CD4-positive, alpha-beta T cell treated with Interferon alpha-2 for 1 hour (primary cell): Measurements from ENCODE around the gene TRAPPC2L.
"Not testable (repeated sequence)": the region's sequence is repeated elsewhere in the genome, so short reads cannot be mapped to it uniquely, and the experiment has no call there.

Source experiments
- DNase-seq, 2 donors: peaks; one replicate each; pipeline ENCODE4 v3.0.0-alpha.2; 2020 to 2022

TRAPPC2L gene

DNA sequence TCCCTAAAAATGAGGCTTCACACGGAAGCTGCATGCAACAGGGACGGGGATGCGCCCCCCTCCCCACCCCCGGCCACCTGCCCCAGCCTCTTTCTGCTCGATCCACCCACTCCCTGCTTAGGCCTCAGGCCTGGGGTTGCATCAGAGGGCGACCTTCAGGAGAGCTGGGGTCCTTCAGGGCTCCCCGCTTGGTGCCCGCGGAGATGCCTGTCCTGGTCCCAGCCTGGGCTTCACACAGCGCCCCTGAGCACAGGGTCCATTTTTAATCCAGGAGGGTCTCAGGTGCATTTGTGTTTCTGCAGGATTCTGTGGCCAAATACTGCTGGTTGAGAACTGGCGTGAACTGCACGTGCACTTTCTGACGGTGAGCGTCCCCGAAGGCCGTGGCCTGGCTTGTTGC is 37.8 kb upstream of the TRAPPC2L start:
- DNase-seq = no peak

DNA sequence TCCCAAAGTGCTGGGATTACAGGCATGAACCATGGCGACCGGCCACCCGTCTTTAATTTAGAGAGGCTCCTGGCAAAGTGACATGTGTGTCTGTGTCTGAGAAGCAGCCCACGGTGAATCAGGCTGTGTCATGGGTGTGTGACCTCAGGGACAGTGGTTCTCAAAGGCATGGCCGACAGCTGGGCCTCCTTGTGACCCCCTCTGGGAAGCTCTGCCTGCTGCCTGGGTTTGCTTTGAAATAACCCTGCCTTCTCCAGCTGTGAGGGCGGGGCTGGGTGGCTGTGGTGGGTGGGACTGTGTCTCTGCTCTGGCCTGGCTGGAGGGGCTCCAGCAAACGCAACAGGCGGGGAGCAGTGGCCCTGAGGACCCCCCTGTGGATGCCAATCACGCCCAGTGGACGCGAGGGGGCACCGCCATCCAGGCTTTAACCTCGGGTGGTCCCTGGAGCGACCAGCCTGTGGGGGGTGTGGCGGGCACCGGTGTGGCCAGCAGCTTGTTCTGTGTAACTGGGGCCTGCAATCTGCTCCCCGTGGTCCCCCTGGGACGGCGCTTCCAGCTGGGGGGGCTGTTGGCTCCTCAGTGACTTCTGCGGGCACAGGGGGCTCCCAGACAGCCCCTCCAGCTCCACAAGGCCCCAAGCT is 36.4 kb upstream of the TRAPPC2L start:
- no peak for DNase-seq

DNA sequence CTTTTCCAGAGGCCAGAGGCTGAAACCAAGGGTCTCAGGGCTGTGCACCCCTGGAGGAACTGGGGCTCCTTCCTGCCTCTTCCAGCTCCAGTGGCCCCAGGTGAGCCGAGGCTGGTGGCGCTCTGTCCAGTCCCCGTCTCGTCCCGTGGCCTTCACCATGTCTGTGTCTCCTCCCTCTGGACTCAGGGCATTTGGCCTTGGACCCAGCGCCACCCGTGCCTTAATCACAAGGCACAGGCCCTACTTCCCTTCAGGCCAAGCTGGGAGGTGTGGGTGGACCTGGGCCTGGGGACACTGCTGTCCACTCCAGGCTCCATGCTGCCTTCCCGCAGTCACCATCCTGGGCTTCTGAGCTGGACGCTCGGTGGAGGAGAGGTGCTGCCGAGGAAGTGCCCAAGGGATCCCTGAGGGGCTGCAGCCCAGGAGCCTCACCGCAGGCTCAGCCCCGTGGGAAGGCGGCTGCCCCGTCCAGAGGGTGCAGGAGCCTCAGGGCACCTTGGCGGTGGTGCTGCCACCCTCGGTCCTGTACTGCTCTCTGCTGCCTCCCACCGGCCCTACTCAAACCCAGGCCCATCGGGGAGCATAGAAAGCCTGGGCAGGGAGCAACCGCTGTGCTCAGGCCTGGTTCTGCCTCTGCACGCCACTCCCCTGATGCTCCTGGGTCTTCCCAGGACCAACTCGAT is 35.6 kb upstream of the TRAPPC2L start:
- no peak for DNase-seq

DNA sequence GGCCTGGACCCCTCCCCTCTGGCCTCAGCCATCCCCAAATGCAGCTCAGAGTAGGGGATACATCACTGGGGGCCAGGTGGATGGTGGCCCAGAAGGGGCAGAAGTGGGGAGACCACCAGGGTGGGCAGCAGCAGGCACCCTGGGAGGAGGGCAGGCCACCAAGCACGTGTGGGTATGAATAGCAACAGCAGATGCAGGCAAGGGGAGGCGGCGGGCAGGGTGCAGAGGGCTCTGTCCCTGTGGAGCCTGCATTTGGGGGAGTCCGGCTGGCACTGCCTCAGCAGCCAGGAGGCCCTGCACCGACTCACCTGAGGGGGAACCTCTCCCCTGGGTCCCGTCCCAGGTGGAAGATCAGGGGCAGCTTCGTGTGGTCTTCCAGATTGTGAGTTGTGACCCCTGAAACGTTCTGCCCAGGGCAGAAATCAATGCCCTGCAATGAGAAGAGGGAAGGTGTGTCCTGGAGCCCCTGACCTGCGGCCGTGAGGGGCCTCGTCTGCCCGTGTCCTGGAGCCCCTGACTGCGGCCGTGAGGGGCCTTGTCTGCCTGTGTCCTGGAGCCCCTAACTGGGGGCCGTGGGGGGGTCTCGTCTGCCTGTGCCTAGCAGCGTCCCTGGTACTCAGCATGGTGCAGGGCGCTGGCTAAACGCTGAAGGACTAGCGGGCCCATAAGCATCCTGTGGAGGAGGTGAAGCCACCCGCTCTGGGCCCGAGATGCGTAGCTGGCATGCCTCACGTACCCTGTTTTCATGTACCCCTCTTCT is 34.5 kb upstream of the TRAPPC2L start:
- DNase-seq = no peak

DNA sequence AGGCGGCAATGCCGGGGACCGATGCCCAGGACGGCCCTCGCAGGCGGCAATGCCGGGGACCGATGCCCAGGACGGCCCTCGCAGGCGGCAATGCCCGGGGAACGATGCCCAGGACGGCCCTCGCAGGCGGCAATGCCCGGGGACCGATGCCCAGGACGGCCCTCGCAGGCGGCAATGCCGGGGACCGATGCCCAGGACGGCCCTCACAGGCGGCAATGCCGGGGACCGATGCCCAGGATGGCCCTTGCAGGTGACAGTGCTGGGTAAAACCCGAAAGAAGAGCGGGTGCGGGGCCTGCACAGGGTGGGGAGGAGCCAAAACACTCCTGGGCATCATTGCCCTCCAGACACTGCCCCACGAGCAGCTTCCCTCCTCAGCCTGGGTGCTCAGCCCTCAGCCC is 33.3 kb upstream of the TRAPPC2L start:
- not testable (repeated sequence) for DNase-seq

DNA sequence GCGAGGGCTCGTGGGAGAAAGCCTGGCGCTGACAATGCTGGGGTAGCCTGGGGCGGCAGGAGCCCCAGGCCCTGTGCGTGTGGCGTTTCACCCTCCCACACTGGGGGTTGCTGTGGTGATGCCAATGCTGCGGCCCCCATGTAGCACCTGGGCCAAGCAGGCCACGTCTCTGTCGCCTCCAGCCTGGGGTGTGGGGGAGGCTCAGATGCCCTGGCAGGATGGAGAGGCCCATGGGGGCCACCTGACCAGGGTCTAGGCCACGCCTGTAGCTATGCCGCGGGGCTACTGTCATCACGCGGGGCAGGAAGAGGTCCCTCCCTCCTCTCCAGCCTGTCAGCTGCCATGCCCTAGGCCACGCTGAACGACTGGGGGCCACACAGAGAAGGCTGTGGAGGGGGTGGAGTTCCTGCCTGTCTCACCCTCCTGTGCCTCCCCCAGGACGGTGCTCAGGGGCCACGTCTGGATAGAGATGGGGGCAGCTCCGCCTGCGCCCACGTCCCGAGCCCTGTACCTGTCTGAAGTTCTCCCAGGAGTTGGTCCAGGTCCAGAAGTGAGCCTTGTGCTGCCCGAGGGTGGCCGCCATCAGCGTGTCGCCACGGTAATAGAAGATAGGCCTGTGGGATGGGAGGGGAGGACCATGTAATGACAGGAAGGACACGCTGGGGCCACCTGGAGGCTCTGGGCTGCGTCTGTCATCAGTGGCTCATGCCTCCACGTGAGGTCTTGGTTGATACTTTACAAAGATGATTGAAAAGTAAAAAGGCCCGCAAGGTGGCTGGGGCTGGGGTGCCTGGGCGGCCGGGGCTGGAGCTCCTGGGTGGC is 32.5 kb upstream of the TRAPPC2L start:
- no peak for DNase-seq

DNA sequence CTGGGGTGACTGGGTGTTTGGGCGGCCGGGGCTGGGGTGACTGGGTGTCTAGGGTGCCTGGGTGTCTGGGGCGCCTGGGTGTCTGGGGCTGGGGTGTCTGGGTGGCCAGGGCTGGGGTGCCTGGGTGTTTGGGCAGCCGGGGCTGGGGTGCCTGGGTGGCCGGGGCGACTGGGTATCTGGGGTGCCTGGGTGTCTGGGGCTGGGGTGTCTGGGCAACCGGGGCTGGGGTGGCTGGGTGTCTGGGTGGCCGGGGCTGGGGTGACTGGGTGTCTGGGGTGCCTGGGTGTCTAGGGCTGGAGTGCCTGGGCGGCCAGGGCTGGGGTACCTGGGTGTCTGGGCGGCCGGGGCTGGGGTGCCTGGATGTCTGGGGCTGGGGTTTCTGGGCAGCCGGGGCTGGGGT is 31.8 kb upstream of the TRAPPC2L start:
- no peak for DNase-seq

DNA sequence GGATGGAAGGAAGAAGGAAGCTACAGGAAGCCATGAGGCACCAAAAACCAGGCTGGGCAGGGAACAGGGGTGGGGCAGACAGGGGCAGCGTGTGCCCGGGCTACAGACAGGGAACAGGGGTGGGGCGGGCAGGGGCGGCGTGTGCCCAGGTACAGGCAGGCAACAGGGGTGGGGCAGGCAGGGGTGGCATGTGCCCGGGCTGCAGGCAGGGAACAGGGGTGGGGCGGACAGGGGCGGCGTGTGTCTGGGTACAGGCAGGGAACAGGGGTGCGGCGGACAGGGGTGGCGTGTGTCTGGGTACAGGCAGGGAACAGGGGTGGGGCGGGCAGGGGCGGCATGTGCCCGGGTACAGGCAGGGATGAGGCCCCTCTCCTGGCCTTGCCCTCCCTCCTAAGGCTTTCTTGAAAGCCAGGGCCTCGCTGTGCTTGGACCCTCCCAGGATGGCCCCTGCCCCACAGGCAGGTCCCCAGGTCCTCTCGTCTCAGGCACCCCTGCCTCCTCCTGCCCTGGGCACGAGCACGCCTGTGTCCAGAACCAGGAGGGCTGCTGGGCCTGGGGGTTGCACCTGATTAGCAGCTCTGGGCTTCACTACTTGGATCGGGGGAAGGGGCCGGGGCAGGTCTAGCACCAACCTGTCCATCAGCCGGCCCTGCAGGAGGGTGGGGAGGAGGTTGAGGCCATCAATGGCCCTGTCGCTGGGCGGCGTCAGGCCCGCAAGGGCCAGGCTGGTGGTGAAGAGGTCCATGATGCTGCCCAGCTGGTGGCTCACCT is 30.7 kb upstream of the TRAPPC2L start:
- no peak for DNase-seq

DNA sequence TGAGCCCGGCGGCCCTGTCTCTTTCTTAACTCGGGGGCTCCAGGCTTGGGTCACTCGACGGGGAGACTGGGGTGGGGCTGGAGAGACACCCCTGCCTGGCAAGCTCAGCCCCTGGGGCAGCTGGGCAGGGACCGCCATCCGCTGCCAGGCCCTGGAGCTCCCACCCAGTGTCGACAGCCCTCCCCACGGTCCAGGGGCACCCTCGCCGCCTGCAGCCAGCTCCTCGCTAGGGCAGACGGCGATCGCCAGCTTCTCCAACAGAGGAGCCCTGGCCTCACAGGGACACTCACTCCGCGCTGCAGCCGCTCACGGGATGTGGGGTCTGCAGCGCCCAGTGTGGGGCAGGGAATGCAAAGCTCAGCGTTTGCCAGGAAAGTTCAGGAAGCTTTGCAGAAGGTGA is 29.2 kb upstream of the TRAPPC2L start:
- no peak for DNase-seq

DNA sequence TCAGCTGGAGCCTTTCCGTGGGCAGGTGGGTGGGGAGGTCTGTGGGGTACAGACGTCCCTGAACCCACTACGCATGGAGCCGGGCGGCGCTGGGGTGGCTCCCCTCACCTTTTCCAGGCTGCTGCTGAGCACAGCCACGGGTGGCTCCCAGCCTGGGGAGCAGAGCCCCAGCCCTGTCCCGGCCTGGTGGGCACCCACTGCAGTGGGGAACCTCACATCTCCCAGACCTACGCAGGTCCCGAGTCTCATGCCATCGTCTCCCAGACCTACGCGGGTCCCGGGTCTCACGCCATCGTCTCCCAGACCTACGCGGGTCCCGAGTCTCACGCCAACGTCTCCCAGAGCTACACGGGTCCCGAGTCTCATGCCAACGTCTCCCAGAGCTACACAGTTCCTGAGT is 28.2 kb upstream of the TRAPPC2L start:
- DNase-seq = no peak

DNA sequence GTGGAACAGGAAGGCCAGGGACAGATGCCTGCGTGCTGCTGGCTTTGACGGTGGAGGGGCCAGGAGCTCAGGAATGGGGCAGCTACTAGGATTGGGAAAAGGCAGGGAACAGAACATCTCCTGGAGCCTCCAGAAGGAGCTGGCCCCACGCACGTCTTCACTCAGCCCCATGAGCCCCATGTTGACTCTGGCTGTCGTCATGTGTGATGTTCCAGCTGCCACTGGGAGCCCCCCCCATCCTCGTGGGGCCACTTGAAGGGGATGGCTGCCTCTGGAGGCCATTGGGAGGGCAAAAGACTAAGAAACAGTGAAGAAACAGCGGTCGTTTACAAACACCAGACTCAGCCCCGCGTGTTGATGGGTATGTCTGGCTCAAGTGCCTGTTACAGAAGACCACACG is 26.7 kb upstream of the TRAPPC2L start:
- DNase-seq = no peak

DNA sequence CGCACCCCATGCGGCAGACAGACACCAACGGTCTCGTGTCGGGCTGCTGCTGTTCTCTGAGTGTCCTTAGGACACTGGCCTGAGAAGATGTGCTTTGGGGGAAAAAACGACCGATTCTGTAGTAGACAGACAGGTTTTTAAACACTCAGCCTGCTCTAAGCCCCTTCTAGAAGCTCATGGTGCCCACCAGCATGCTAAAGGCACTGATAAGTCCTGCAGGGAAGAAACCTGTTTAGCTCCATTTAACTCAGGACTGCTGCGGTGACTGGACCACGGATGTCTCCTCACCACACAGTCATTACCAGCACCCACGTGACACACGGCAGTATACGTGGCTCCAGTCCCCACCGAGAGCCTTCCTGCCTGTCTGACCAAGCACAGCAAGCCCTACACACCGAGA is 26.1 kb upstream of the TRAPPC2L start:
- DNase-seq = no peak

DNA sequence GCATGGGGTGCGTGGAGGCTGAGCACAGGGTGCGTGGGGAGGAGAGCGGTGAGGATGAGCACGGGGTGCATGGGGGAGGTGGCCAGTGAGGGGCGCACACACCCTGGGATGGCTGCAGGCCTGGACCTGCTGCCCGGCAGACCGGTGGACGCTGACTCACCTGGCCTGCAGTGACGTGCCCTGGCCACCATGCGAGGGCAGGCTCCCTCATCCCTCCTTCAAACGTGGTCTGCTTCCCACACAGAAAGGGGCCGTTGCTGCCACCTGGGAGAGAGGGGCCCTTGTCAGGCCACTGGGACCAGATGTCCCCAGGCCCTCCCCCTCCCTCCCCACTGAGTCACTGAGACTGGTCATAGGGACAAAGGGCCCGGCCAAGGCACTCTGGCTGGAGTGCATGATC is 25.1 kb upstream of the TRAPPC2L start:
- DNase-seq = no peak

DNA sequence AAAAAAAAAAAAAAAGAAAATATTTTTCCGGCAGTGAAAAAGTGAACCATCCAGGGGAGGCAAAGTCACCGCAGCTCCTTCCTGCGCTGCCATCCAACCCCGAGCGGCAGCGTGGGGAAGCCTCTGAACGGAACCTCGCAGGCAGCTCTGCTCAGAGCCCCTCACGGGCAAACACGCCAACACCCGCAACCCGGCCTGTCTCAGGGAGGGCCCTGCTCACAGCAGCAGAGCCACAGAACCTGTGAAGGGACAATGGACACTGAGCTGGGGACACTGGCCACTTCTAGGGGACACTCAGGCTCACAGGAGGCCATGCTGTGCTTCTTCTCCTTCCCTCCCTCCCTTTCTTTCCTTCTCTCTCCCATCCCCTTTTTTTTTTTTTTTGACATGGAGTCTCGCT is 23.8 kb upstream of the TRAPPC2L start:
- DNase-seq = no peak

DNA sequence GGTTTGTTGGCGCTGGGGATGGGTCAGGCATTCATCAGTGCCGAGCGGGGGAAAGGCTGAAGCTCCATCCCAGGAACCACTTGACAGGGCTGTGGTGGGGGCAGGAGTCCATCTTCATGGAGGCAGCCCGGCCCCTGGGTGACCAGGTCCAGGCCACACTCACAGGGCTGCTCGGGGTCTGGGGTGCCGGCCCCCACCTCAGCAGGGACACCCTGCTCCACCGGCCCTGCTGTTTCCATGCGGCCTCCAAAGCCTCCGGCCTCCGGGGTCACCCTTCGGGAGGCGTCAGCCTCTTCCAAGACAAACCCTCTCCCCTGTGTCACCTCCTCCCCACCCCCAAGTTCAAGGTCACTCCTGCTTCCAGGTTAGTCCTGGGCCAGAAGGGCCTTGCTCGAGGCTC is 22.3 kb upstream of the TRAPPC2L start:
- DNase-seq = no peak

DNA sequence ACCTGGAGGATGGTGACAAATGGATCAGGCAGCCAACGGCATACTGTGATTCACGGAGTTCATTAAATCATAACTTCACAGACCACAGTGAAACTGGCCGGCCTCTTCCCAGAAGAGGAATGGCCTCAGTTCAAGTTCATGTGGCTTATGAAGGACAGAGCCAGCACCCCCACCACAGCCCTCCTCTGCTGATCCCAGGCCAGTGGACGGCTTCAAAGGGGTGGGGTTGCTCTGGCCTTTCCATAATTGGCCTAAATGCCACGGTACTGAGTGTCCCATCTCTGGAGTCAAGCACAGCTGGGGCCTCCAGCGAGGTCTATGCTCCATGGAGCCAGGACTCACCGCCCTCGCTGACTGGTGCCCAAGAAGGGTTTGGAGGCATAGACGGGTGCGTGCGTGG is 21.5 kb upstream of the TRAPPC2L start:
- no peak for DNase-seq

DNA sequence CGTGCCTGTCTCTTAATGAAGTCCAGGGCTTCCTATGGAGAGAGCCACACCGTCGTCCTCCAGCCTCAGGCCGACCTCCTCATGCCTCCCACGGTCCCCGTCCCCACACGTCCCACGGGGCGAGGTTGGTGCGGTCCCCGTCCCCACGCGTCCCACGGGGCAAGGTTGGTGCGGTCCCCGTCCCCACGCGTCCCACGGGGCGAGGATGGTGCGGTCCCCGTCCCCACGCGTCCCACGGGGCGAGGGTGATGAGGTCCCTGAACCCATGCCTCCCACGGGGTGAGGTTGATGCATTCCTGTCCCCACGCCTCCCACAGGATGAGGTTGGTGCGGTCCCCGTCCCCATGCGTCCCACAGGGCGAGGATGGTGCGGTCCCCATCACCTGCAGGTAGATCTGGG is 21.1 kb upstream of the TRAPPC2L start:
- no peak for DNase-seq

DNA sequence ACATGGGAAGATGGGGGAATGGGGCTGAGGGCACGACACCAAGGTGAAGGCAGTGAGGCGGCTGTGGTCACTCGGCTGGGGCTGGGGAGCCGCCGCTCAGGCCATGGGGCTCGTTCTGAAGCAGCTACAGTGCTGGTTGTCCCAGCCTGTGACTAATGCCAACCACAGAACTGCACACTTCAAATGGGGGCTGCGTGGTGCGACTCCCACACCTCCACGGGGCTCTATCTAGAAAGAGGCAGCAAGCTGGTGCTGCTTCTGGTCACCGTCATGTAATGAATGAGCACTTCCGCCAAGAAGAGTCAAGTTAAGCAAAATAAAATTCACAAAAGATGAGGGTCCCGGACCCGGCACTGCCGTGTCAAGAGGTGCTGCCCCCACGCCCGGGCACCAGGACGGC is 20.1 kb upstream of the TRAPPC2L start:
- DNase-seq = no peak

DNA sequence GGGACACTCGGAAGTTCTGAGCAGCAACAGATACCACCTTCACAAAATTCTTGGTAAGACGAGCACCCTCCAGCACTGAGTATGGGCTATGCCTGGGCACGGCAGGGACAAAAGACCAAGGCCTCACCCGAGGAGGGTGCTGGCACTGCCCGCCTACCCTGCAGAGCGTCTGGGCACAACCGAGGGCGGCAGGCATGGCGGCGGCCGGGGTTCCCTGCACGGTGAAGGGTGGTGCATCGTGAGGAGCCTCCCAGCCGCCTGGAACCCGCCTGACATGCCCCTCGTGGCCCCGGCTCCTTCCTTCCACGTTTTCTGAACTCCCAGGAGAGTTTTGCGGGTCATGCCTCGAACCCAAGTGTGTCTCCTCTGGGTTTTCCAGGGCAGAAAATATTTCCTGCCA is 19.1 kb upstream of the TRAPPC2L start:
- no peak for DNase-seq

DNA sequence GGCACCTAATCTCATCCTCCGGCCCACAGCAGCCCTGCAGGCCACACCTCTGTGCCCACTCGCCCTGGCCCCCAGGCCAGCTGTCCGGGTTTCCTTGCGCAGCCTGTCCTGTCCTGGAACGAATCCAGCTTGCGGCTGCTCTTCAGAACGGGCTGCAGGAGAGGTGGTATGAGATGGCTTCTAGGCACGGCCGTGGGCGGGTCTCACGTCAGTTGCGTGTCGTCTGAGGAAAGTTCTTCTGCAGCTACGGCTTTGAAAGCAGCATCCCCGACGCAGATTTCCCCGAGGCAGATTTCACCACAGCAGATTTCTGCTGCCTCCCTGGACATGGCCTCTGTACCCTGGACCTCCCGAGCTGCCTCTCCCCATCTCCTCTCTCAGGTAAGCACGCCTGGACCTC is 18.4 kb upstream of the TRAPPC2L start:
- DNase-seq = no peak

DNA sequence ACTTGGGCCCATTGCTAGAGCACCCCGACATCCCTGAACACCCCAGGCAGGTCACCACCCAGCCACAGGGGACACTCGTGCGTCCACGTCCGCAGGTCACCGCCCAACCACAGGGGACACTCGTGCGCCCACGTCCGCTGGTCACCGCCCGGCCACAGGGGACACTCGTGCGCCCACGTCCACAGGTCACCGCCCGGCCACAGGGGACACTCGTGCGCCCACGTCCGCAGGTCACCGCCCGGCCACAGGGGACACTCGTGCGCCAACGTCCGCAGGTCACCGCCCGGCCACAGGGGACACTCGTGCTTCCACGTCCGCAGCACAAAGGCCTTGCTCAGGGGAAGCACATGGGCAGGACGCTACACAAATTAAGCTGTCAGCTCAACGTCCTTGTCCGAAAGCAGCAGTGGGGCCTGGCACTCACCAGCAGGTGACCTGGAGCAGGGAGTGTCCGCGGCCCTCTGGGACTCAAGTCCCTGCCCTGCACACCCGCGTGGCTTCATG is 17.8 kb upstream of the TRAPPC2L start:
- DNase-seq = no peak
